ENCODE data around the gene GIGYF2. TPM values are rescaled to one million over a fixed set of nuclear protein-coding genes. Genes with fewer than 3 reads are reported as not detected.

Gene GIGYF2
- total RNA-seq, 1 donor from 2014 or later, result 59.2 TPM

DNA sequence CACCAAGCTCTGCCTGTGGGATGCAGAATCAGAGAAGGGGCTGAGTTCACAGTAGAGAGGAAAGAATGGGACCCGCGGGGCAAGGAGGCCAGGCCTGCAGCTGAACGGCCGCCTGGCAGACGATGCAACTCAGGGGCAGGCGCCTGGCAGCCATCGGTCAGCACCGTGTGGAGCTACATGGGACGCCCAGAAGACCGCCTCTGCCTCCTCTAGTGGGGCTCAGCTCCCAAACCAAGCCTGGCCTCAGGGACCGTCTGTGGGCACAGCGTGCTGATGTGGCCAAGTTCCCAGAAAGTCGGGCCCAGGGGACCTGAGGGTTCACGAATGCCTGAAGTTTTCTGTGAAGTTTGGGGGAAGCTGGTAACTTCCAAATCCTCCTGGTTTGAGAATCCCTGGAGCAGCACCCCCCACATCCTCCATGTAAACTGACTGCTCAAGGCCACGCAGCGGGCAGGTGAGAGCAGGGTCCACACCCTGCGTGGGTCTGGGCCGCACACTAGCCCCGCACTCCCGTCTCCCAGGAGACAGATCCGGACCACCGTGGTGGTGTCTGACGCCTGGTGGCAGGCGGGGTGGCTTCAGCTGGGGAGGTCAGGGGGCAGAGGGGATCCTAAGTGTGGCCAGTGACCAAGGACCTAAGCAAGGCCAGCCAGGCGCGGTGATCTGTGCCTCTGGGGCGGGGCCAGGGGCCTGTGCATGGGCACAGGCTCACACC, 187.6 kb downstream of the GIGYF2 start:
- intact Hi-C loops (cut with micrococcal nuclease), result no loop called here
- no peak for DNase-seq
- ATAC-seq, result no peak

DNA sequence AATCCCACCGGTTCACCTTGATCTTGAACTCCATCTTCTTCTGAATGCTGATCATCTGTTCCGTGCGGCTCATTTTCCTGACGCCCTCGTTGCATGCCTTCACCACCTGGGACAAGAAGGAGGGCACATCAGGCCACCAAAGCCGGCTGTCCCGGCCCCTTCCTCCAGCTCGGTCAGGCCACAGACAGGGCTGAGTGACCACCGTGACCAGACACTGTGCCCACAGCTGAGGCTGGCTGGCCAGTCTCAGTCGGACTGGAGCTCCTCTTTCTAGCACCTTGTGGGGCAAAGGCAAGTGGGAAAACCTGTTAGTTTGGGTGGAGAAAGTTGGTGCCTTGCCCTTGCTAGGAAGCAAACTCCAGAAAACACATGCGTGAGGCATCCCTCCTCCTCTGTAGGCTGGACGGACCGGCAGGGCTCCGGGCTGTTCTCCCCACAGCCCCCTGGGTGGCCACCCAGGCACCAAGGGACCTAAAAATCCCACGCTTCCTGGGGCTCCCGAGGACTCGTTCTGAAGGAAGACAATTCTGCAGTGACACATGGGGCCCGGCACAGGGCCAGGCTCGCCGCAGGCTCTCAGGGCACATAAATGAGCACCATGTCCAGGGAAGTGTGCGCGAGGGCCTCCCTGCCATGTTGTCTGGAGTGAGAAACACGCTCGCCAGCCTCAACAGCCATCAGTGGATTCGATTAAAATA, 188.3 kb downstream of the GIGYF2 start:
- ATAC-seq (no peak), DNase-seq (no peak)
- intact Hi-C loops (cut with micrococcal nuclease), result no loop called here

DNA sequence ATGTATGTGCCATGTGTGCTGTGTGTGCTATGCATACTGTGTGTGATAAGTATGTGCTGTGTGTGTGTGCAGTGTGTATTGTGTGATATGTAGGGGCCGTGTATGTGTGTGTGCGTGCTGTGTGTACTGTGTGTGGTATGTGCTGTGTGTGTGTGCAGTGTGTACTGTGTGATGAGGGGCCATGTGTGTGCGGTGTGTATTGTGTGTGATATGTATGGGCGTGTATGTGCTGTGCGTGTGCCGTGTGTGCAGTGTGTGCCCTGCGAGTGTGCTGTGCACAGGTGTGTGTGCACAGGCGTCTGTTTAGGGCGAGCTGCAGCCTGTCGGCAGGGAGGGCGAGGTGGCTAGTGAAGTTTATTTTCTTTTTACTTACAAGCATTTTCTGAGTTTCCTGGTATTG, 189.0 kb downstream of the GIGYF2 start:
- no peak for ATAC-seq
- intact Hi-C loops (cut with micrococcal nuclease), result no loop called here
- no peak for DNase-seq

- DNase-seq (no peak), ATAC-seq (no peak)
- intact Hi-C loops (cut with micrococcal nuclease), result no loop called here
These were observed 189.5 kb downstream of the GIGYF2 start for GRCh38 chr2:232886632-232887031.

- ATAC-seq (no peak), DNase-seq (no peak)
- intact Hi-C loops (cut with micrococcal nuclease), result no loop called here
These were observed 190.2 kb downstream of the GIGYF2 start for GRCh38 chr2:232887171-232887850.

DNA sequence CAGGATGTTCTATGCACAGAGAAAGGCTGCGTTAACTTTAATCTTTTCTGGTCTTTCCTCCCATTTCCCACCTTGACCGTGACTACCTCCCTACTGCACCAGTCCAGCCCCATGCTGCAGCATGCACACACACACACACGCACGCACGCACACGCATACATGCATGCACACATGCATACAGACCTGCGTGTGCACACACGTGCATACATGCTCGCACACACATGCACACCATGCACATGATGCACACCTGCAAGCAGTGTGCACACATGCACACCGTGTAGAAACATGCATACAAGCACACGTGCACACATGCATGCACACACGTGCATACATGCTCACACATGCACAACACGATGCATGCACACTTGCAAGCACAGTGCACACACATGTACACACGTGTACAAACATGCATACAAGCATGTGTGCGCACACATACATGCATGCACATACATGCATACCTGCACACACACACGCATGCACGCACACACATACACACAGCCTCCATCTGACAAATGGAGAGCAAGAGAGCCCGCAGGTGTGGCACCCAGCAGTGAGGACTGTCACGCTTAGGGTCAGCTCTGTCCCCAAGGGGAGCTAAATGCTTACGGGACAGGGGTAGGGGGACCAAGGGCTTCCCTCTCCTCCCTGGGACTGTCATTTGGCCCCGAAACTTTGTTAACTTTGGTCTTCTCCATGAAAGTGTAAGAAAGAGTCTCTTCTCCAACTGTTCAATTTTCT, 191.1 kb downstream of the GIGYF2 start:
- intact Hi-C loops (cut with micrococcal nuclease), result no loop called here
- DNase-seq, result no peak
- no peak for ATAC-seq

DNA sequence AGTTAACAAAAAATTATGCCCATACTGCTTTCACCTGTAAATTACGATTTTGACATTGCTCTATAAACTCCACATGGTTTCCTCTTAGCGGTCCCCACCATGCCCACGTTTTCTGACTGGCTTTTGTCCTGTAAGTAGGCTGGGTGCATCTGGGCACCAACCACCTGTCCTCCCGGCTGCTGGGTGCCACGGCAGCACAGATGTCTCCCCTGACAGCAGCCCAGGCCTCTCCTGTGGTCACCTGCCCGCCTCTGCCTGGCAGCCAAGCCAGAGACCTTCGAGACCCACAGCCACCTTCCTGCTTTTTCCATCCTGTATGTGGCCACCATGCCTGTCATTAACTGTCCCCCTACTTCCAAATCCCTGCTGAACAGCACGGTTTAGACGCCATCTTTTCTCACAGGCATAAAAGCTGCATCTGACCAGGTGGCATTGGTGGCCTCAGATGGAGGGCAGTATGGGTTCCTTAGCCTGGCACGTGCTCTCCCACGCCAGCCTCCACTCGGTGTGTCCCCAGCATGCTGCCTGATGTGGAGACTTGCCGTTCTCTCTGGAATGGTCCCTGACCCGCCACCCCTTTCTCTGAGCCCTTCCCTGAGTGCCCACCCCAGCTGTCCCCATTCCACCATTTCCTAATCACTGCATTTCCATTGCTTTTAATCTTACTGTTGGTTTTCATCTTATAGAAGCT, 191.9 kb downstream of the GIGYF2 start:
- DNase-seq (no peak), ATAC-seq (no peak)
- intact Hi-C loops (cut with micrococcal nuclease), result no loop called here

GRCh38 chr2:232889876-232890401, 192.8 kb downstream of the GIGYF2 start:
- DNase-seq (no peak), ATAC-seq (no peak)
- intact Hi-C loops (cut with micrococcal nuclease), result no loop called here

DNA sequence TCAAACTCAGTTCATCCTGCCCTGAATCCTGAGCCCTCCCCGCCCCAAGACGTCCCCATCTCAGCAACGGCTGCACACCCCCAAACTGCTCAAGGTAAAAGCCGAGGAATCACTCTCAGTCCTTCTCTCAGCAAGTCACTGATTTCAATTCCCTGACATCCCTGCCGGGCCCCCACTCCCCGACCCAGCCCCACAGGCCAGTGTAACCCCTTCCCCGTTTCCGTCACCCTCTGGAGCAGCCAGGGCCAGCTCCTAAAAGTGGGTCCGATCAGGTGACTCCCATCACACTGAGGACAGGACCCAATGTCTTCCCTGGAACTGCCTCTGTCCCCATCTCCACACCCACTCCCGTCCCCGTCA, 193.4 kb downstream of the GIGYF2 start:
- no peak for DNase-seq
- no peak for ATAC-seq
- intact Hi-C loops (cut with micrococcal nuclease), result no loop called here

- peak; percentile 49 for ATAC-seq
- intact Hi-C loops (cut with micrococcal nuclease), result no loop called here
- no peak for DNase-seq
These were observed 193.9 kb downstream of the GIGYF2 start for GRCh38 chr2:232890896-232891601.

- intact Hi-C loops (cut with micrococcal nuclease), result no loop called here
- ATAC-seq (no peak), DNase-seq (no peak)
These were observed 194.5 kb downstream of the GIGYF2 start for GRCh38 chr2:232891621-232892071.

DNA sequence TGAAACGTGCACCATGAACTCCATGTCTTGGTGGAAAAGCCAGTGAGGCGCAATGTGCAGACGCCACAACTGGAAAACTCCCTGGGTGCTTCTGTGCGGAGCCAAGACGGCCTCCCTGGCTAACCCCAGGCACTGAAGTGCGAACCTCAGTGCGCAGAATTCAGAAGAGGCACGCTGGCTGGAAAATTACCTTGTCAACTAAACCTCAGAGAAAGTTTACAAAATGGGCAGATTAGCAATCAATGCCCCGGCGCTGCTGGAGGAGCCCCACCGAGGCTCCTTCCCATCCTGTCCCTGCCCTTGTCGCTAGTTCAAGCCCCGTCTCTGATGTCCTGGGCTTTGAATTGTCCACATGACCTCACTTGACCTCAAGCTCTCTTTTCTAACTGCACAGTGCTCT, 195.1 kb downstream of the GIGYF2 start:
- ATAC-seq, result no peak
- intact Hi-C loops (cut with micrococcal nuclease), result no loop called here

DNA sequence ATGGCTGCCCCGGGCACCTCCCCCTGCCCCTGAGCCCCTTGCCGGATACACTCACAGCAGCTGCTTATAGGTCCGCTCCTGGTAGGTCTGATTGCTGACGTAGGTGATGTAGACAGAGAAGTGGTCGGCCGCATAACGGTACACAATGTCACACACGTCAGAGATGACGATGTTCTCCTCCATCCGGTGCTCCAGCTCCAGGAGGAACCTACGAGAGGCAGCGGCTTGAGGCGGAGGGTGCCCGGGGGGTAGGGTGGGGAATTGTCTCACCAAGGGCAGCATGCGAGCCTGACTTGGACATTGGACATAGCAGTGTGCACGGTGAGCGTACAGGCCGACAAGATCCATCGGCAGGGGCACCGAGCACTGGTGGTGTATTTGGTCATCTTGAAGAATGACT, 195.7 kb downstream of the GIGYF2 start:
- intact Hi-C loops (cut with micrococcal nuclease), result no loop called here
- DNase-seq, result no peak
- no peak for ATAC-seq

More for the DNA sequence above, 195.1 kb downstream of the GIGYF2 start:
- no peak for DNase-seq

GRCh38 chr2:232893834-232894233, 196.7 kb downstream of the GIGYF2 start:
- no peak for DNase-seq
- intact Hi-C loops (cut with micrococcal nuclease), result no loop called here
- ATAC-seq, result no peak

- intact Hi-C loops (cut with micrococcal nuclease), result no loop called here
- no peak for DNase-seq
These were observed 197.1 kb downstream of the GIGYF2 start for GRCh38 chr2:232894251-232894650.

GRCh38 chr2:232894746-232895145, 197.6 kb downstream of the GIGYF2 start:
- ATAC-seq, result no peak
- DNase-seq, result no peak
- intact Hi-C loops (cut with micrococcal nuclease), result no loop called here

More at GRCh38 chr2:232894251-232894650, 197.1 kb downstream of the GIGYF2 start:
- ATAC-seq, result no peak

- DNase-seq (no peak), ATAC-seq (no peak)
- intact Hi-C loops (cut with micrococcal nuclease), result no loop called here
These were observed 199.0 kb downstream of the GIGYF2 start for GRCh38 chr2:232896111-232896510.
